PC-9 (cell line): Measurements from ENCODE around the gene CRTC2. TPM values are rescaled to one million over a fixed set of nuclear protein-coding genes. Genes with fewer than 3 reads are reported as not detected.
A peak's percentile ranks its signal among the peaks of the same experiment; 100 is the strongest.

Experiments used
- BruUV-seq: library from RNA; stranded (reverse); fragments of 400-500 nt; replicated peaks from 2 replicates; lab custom pipeline; 2021; lab: Mats Ljungman, UMichigan
- CTCF ChIA-PET: fragments of 300-600 bp; sonication (Branson Sonifier 250); formaldehyde crosslinking; loops from one replicate; lab custom pipeline; 2022; ENCODE audit warnings: antibody characterized with exemption; lab: Charles Lee
- POLR2A ChIA-PET: fragments of 300-600 bp; sonication (Branson Sonifier 250); formaldehyde crosslinking; loops from one replicate; lab custom pipeline; 2022; ENCODE audit warnings: antibody characterized with exemption; ENCODE audit not compliant: unreplicated experiment; lab: Charles Lee
- DNase-seq, 2 experiments: peaks; one replicate each; pipeline versions ENCODE4 v3.0.0 to v3.0.0-alpha.2; 2015 to 2022; ENCODE audit warnings: mixed read lengths in 1 of 2
- H2AFZ ChIP-seq: fragments of 200-600 bp; sonication (generic); 2 replicates; pipeline ENCODE4 v1.8.1; 2017; ENCODE audit warnings: antibody characterized with exemption
- H3F3A ChIP-seq: fragments of 200-600 bp; sonication (generic); 2 replicates; pipeline ENCODE4 v1.8.1; 2017; ENCODE audit warnings: antibody characterized with exemption, mild to moderate bottlenecking, low read depth; ENCODE audit not compliant: insufficient read depth
- H3K27ac ChIP-seq: fragments of 200-600 bp; sonication (generic); 2 replicates; pipeline ENCODE4 v1.6.1; 2016; ENCODE audit warnings: mixed run types
- H3K27me3 ChIP-seq: fragments of 200-600 bp; sonication (generic); 2 replicates; pipeline ENCODE4 v1.6.1; 2016; ENCODE audit warnings: low read depth, mixed run types; ENCODE audit not compliant: insufficient read depth
- H3K36me3 ChIP-seq: fragments of 200-600 bp; sonication (generic); 2 replicates; pipeline ENCODE4 v1.6.1; 2016; ENCODE audit warnings: low read depth, mixed run types
- H3K4me1 ChIP-seq: fragments of 200-600 bp; sonication (generic); replicated peaks from 2 replicates; pipeline ENCODE4 v1.6.1; 2016; ENCODE audit warnings: mixed run types; ENCODE audit not compliant: insufficient read depth
- H3K4me2 ChIP-seq: fragments of 200-600 bp; sonication (generic); 2 replicates; pipeline ENCODE4 v1.6.1; 2017; ENCODE audit warnings: mixed run types
- H3K4me3 ChIP-seq: fragments of 200-600 bp; sonication (generic); 2 replicates; pipeline ENCODE4 v1.6.1; 2016; ENCODE audit warnings: mixed run types
- H3K79me2 ChIP-seq: fragments of 200-600 bp; sonication (generic); 2 replicates; pipeline ENCODE4 v1.6.1; 2017; ENCODE audit warnings: low read depth, mixed run types
- H3K9me2 ChIP-seq: fragments of 200-600 bp; sonication (generic); 2 replicates; pipeline ENCODE4 v1.8.1; 2017; ENCODE audit warnings: mild to moderate bottlenecking; ENCODE audit not compliant: insufficient read depth
- H3K9me3 ChIP-seq: fragments of 200-600 bp; sonication (generic); 2 replicates; pipeline ENCODE4 v1.8.1; 2016; ENCODE audit warnings: low read depth; ENCODE audit not compliant: insufficient read depth
- H4K20me1 ChIP-seq: fragments of 200-600 bp; sonication (generic); 2 replicates; pipeline ENCODE4 v1.8.1; 2017; ENCODE audit not compliant: insufficient read depth
- EZH2 ChIP-seq: fragments of 200-600 bp; sonication (generic); IDR thresholded peaks from 2 replicates; pipeline ENCODE4 v1.8.0; 2017; ENCODE audit warnings: antibody characterized with exemption, low read depth
- intact Hi-C: fragments of 100-400 bp; cut with micrococcal nuclease; formaldehyde crosslinking; loops from one replicate; pipeline ENCODE4 v1.10.0; 2022; ENCODE audit not compliant: unreplicated experiment
- total RNA-seq: library from RNA; stranded (reverse); gene quantifications from 2 replicates; pipeline ENCODE4 v1.2.3, GENCODE V29; 2021
- TF ChIP-seq, protein P1 (sequence below): fragments of 200-600 bp; sonication (generic); conservative IDR thresholded peaks from 2 replicates; pipeline ENCODE4 v1.6.1; 2017; ENCODE audit warnings: mixed run types, antibody characterized with exemption, mild to moderate bottlenecking, moderate library complexity

The CRTC2 gene
- total RNA-seq, 1 experiment from 2014 or later = 63.6 TPM

DNA sequence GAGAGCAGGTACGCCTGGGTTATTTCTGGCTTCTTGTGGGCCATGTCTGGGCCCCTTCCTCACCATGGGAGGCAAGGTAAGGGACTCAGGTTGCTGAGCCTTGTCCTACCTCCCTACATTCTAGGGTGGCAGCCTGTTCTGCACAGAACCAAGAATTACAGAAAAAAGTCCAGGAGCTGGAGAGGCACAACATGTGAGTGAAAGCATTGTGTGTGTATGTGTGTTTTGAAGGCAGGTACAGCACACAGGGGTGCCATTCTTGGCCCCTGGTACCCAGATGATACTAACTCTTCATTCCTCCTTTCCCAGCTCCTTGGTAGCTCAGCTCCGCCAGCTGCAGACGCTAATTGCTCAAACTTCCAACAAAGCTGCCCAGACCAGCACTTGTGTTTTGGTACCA is 14.7 kb upstream of the CRTC2 start:
- Histone ChIP-seq H3K4me1 (peaks cover 19% of the 10 kb centered on the region; the same call in 1 of the 2 replicates), H3K27ac (no peak overlapping the region), H3K9me3 (no peaks in the 10 kb centered on the region), H3F3A (peaks cover 34% of the 10 kb centered on the region), H3K4me3 (no peak overlapping the region), H4K20me1 (no peaks in the 10 kb centered on the region), H3K9me2 (no peaks in the 10 kb centered on the region), H3K4me2 (no peak overlapping the region), H3K36me3 (0 out of 2 replicates have a peak, but pooled peaks cover 19% of the 10 kb centered on the region), H2AFZ (no peak overlapping the region), H3K79me2 (peaks cover 24% of the 10 kb centered on the region), H3K27me3 (no peaks in the 10 kb centered on the region)
- BruUV-seq = no TSS peak
- POLR2A ChIA-PET = no interaction called here
- CTCF ChIA-PET = no interaction called here
- DNase-seq = no peak
- intact Hi-C loops = no loop called here
- no peak for TF ChIP-seq EZH2
- TF ChIP-seq, protein P1, sequence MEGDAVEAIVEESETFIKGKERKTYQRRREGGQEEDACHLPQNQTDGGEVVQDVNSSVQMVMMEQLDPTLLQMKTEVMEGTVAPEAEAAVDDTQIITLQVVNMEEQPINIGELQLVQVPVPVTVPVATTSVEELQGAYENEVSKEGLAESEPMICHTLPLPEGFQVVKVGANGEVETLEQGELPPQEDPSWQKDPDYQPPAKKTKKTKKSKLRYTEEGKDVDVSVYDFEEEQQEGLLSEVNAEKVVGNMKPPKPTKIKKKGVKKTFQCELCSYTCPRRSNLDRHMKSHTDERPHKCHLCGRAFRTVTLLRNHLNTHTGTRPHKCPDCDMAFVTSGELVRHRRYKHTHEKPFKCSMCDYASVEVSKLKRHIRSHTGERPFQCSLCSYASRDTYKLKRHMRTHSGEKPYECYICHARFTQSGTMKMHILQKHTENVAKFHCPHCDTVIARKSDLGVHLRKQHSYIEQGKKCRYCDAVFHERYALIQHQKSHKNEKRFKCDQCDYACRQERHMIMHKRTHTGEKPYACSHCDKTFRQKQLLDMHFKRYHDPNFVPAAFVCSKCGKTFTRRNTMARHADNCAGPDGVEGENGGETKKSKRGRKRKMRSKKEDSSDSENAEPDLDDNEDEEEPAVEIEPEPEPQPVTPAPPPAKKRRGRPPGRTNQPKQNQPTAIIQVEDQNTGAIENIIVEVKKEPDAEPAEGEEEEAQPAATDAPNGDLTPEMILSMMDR = no peak

DNA sequence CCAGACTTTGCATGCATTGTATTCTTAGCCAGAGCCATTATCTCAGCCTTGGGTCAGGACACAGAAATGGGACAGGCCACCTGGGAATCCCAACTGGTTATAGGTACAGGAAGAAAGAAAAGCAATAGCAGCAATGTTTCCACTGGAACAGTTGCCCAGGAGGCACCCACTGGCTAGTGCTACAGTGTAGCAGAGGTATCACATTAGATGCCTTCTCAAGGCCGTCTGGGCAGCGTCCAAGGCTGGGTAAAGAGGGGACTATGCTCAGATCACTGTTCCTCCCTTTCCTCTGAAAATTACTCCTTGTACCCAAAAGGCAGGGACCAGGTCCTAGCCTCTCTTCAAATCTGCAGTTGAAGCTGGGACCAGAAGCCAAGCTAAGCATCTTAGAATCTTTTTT is 11.9 kb upstream of the CRTC2 start:
- CTCF ChIA-PET = no interaction called here
- no peak overlapping the region for H3K27ac ChIP-seq
- BruUV-seq = no TSS peak
- H3K9me2 ChIP-seq = no peaks in the 10 kb centered on the region
- H3K9me3 ChIP-seq = no peaks in the 10 kb centered on the region
- no peak for TF ChIP-seq EZH2
- TF ChIP-seq, protein P1 = no peak
- no peaks in the 10 kb centered on the region for H3K27me3 ChIP-seq
- H3K4me2 ChIP-seq = no peak overlapping the region
- peaks cover 54% of the 10 kb centered on the region for H3F3A ChIP-seq
- DNase-seq = no peak
- no peaks in the 10 kb centered on the region for H4K20me1 ChIP-seq
- peaks cover 18% of the 10 kb centered on the region for H3K79me2 ChIP-seq
- intact Hi-C loops = no loop called here
- no peak overlapping the region for H3K4me3 ChIP-seq
- peaks cover 26% of the 10 kb centered on the region for H3K4me1 ChIP-seq
- 0 out of 2 replicates have a peak, but pooled peaks cover 13% of the 10 kb centered on the region for H3K36me3 ChIP-seq
- H2AFZ ChIP-seq = no peak overlapping the region
- POLR2A ChIA-PET = interaction anchor here (0.6 kb wide), 1 partner anchor 29 kb away, joined by 15 read pairs; no protein-coding TSS in a partner anchor

DNA sequence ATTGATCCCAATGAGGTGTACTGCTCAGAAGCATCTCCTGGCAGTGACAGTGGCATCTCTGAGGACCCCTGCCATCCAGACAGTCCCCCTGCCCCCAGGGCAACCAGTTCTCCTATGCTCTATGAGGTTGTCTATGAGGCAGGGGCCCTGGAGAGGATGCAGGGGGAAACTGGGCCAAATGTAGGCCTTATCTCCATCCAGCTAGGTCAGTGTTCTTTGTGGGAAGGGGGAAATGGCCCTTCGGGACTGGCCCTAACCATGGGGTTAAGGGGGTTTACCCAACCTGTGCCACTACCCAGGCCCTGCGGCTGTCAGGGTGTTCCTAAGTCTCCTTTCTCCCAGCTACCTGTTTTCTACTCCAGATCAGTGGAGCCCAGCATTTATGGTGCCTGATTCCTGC is 10.6 kb upstream of the CRTC2 start:
- Histone ChIP-seq H3K79me2 (peaks cover 18% of the 10 kb centered on the region), H3K4me1 (peaks cover 35% of the 10 kb centered on the region), H3K9me2 (no peaks in the 10 kb centered on the region), H3K27ac (no peak overlapping the region), H3K4me2 (peak overlapping the region; percentile 98), H2AFZ (no peak overlapping the region; the same call in 1 of the 2 replicates), H3K9me3 (no peaks in the 10 kb centered on the region), H4K20me1 (no peaks in the 10 kb centered on the region), H3K36me3 (0 out of 2 replicates have a peak, but pooled peaks cover 2% of the 10 kb centered on the region), H3F3A (peaks cover 55% of the 10 kb centered on the region), H3K27me3 (no peaks in the 10 kb centered on the region), H3K4me3 (peak overlapping the region; percentile 90; the same call in 1 of the 2 replicates)
- POLR2A ChIA-PET = interaction anchor here (0.6 kb wide), 1 partner anchor 202 kb away, joined by 6 read pairs; no protein-coding TSS in a partner anchor
- BruUV-seq = no TSS peak
- TF ChIP-seq, protein P1 = no peak
- no peak for TF ChIP-seq EZH2
- intact Hi-C loops = loop anchor here (10.0 kb wide), 2 partner anchors 404 to 434 kb away; partner anchors contain the start of genes S100A2 and S100A6
- CTCF ChIA-PET = interaction anchor here (0.5 kb wide), 1 partner anchor 406 kb away, joined by 7 read pairs; no protein-coding TSS in a partner anchor
- no peak for DNase-seq
